Mucosa of rectum (tissue), 2 donors: ENCODE data around the gene AFG1L.
A peak's percentile ranks its signal among the peaks of the same experiment; 100 is the strongest.
"Not testable (repeated sequence)": the region's sequence is repeated elsewhere in the genome, so short reads cannot be mapped to it uniquely, and the experiment has no call there.

Source experiments
- H3K27ac ChIP-seq, 2 donors: one replicate each; pipeline ENCODE4 v1.7.0; 2013; ENCODE audit warnings: inconsistent platforms in 2 of 2, low read depth in 2 of 2, low read length in 2 of 2
- H3K27me3 ChIP-seq, 2 donors: one replicate each; pipeline ENCODE4 v1.7.0; 2013; ENCODE audit warnings: low read length in 2 of 2; ENCODE audit not compliant: control insufficient read depth in 2 of 2, insufficient read depth in 2 of 2
- H3K36me3 ChIP-seq, 2 donors: one replicate each; pipeline ENCODE4 v1.7.0; 2013; ENCODE audit warnings: low read length in 2 of 2; ENCODE audit not compliant: control insufficient read depth in 2 of 2, insufficient read depth in 2 of 2
- H3K4me1 ChIP-seq, 2 donors: one replicate each; pipeline ENCODE4 v1.7.0; 2013; ENCODE audit warnings: low read length in 2 of 2, mild to moderate bottlenecking in 1 of 2; ENCODE audit not compliant: control insufficient read depth in 2 of 2, insufficient read depth in 2 of 2
- H3K4me3 ChIP-seq, 2 donors: one replicate each; pipeline ENCODE4 v1.7.0; 2013; ENCODE audit warnings: low read length in 2 of 2
- H3K9ac ChIP-seq, 2 donors: one replicate each; pipeline ENCODE4 v1.7.0; 2013; ENCODE audit warnings: low read length in 2 of 2, low read depth in 1 of 2, mild to moderate bottlenecking in 1 of 2
- H3K9me3 ChIP-seq, 2 donors: one replicate each; pipeline ENCODE4 v1.7.0; 2013; ENCODE audit warnings: low read length in 2 of 2; ENCODE audit not compliant: control insufficient read depth in 2 of 2
- donor health status: healthy.
- donor health status: Normal muscosa, but diverticular disease.

The AFG1L gene

DNA sequence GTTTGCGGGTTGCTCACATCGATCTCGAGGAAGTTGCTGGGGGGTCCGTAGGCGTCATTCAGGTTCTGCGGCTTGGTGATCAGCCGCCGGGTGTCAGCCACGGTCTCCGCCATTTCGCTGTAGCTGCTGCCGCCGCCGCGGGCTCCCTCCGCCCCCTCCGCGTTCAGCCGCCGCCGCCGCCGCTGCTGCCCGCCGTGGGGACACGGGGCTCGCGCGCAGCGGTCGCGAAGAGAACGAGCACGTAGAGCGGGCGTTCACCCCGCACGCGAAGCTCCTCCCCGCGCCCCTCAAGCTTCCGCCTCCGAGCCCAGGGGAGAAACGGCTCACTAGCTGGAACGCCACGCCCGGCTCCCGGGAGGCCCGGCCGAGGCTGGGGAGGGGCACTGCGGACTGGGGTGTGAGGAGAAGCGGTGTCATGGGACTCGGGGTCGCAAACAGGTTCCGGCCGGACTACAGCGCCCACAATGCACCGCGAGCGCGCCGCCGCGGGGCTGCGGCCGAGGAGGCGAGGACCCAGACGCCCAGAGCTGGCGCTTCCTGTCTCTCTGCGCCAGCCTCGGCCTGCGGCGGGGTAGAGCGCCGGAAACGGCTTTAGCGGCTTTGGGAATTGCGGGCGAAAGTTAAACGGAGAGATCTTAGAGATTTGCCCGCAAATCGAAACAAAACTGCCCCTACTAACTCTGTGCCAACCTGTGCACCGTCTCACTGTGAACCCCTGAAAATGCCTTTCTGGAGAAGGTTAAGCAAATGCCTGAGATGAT is 33.9 kb upstream of the AFG1L start, which contains the start of gene SNX3:
SNX3 (minus strand) TSS at position 232 of the 761 bp plus-strand sequence; CDS start at position 113, 119 bp downstream.
- Histone ChIP-seq H3K4me3 (peak within 1 kb of the TSS; percentile 76 to 100), H3K4me1 (peaks cover 0 to 5% of the 10 kb centered on the region in 2 donors), H3K36me3 (peaks cover 0 to 7% of the 10 kb centered on the region in 2 donors), H3K27me3 (no peaks in the 10 kb centered on the region), H3K9ac (peak within 1 kb of the TSS; percentile 98 to 99), H3K27ac (peak within 1 kb of the TSS; percentile 95), H3K9me3 (no peaks in the 10 kb centered on the region)

DNA sequence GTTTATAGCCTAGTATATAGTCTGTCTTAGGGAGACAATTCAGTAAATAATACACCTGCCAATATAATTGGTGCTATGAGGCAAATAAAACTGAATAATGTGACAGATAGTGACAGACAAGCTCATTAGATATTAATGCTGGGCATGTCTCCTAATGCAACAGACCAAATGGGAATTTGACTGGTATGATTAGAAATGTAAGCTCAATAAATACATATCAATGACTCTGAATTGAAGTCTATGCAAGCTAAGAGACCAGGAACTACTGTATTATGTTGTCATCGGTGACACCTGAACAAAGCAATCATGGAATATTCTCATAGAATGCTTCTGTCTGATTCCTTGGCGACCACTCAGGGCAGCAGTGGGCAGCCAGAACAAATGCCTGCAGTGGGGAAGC is 31.5 kb upstream of the AFG1L start:
- Histone ChIP-seq H3K27ac (no peak overlapping the region), H3K36me3 (no peaks in the 10 kb centered on the region), H3K27me3 (no peaks in the 10 kb centered on the region), H3K4me3 (no peak overlapping the region), H3K9ac (no peak overlapping the region), H3K9me3 (no peaks in the 10 kb centered on the region), H3K4me1 (peaks cover 0 to 5% of the 10 kb centered on the region in 2 donors)

DNA sequence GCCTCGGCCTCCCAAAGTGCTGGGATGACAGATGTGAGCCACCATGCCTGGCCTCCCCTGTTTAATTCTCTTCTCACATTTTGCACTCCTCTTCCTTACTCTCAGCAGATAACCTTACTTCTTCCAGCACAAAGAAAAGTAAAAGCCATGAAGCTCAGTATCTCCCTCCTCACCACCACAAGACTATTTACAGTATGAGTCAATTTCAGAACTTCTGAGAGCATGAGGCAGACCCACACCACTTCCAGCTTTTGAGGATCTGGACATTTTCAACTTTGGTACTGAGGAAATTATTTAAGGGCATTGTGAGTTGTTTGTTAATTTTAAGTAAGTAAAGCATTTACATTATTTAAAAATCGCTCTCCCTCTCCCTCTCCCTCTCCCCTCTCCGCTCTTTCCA is 26.0 kb upstream of the AFG1L start:
- H3K4me3 ChIP-seq, result no peak overlapping the region
- no peak overlapping the region for H3K9ac ChIP-seq
- no peaks in the 10 kb centered on the region for H3K27me3 ChIP-seq
- no peak overlapping the region for H3K27ac ChIP-seq
- no peaks in the 10 kb centered on the region for H3K9me3 ChIP-seq
- H3K36me3 ChIP-seq, result no peaks in the 10 kb centered on the region
- no peaks in the 10 kb centered on the region for H3K4me1 ChIP-seq

DNA sequence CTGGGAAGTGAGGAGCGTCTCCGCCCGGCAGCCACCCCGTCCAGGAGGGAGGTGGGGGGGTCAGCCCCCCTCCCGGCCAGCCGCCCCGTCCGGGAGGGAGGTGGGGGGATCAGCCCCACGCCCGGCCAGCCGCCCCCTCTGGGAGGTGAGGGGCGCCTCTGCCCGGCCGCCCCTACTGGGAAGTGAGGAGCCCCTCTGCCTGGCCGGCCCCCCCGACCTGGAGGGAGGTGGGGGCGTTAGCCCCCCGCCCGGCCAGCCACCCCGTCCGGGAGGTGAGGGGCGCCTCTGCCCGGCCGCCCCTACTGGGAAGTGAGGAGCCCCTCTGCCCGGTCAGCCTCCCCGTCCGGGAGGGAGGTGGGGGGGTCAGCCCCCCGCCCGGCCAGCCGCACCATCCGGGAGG is 24.9 kb upstream of the AFG1L start:
- not testable (repeated sequence) for H3K9me3 ChIP-seq, H3K36me3 ChIP-seq, H3K27me3 ChIP-seq, H3K9ac ChIP-seq, H3K27ac ChIP-seq, H3K4me3 ChIP-seq, H3K4me1 ChIP-seq

DNA sequence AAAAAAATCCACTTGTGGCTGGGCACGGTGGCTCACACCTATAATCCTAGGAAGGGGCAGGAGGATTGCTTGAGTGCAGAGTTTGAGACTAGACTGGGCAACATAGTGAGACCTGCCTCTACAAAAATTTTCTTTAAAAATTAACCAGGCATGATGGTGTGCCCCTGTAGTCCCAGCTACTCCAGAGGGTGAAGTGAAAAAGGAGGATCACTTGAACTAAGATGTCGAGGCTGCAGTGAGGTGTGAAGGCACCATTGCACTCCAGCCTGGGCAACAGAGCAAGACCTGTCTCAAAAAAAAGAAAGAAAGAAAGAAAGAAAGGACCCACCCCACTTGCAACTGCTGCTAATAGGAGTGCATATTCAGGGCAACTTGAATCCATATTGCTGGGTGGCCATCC is 20.3 kb upstream of the AFG1L start:
- H3K4me3 ChIP-seq, result no peak overlapping the region
- H3K36me3 ChIP-seq, result no peaks in the 10 kb centered on the region
- no peaks in the 10 kb centered on the region for H3K4me1 ChIP-seq

DNA sequence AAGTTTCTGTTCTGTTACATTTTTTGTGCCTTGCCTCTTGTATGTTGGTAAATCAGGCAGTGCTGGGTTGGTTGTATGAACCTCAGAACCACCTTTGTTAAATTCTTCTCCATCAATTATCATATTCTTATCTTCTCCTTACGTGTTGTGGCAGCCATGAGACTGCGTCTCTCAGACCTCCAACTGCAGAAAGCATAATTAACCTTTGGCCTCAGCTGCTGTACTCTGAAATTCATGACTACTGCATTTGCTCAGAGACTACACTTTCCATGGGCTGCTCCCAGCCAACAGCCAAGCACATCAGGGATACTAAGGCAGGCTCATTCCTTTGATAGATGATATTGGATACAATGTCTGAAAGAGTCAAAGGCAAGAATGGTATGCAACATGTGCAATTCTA is 18.9 kb upstream of the AFG1L start:
- H3K9me3 ChIP-seq, result no peaks in the 10 kb centered on the region
- H3K27ac ChIP-seq, result no peak overlapping the region
- no peaks in the 10 kb centered on the region for H3K36me3 ChIP-seq
- H3K4me1 ChIP-seq, result no peaks in the 10 kb centered on the region
- peaks cover 0 to 2% of the 10 kb centered on the region in 2 donors for H3K27me3 ChIP-seq
- H3K4me3 ChIP-seq, result no peak overlapping the region
- no peak overlapping the region for H3K9ac ChIP-seq

More for the DNA sequence above, 20.3 kb upstream of the AFG1L start:
- H3K9me3 ChIP-seq, result no peaks in the 10 kb centered on the region
- H3K27me3 ChIP-seq, result peaks cover 0 to 2% of the 10 kb centered on the region in 2 donors
- H3K9ac ChIP-seq, result no peak overlapping the region
- H3K27ac ChIP-seq, result no peak overlapping the region

DNA sequence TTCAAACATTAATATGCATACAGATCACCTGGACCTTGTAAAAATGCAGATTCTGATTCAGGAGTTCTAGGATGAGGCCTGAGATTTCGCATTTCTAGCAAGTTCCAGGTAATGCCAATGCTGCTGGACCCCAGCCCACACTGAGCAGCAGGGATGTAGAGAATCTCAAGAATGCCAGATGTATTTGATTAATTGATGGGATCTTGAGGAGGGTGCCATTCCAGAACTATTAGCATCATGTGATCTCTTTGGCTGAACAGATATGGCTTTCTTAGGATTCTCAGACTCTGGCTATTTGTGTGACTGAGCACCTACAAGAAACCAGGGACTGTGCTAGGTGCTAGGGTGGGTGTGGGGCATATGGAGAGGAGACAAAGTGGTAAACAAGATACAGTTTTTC is 17.6 kb upstream of the AFG1L start:
- Histone ChIP-seq H3K27ac (no peak overlapping the region), H3K9me3 (no peaks in the 10 kb centered on the region), H3K4me1 (no peaks in the 10 kb centered on the region), H3K27me3 (peaks cover 0 to 2% of the 10 kb centered on the region in 2 donors), H3K9ac (no peak overlapping the region), H3K36me3 (no peaks in the 10 kb centered on the region), H3K4me3 (no peak overlapping the region)

DNA sequence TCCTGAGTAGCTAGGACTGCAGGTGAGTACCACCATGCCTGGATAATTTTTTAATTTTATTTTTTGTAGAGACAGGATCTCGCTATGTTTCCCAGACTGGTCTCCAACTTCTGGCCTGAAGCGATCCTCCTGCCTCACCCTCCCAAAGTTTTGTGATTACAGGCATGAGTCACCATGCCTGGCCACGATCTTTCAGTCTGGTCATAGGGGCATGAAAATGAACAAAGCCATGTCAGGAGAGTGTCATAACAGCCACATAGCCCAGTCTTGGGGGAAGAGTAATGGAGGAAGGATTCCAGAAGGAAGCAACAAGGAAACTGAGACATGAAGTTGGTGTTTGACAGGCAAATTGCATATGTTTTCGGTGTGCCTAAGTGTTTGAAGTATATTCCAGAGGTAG is 17.0 kb upstream of the AFG1L start:
- H3K9ac ChIP-seq, result no peak overlapping the region

DNA sequence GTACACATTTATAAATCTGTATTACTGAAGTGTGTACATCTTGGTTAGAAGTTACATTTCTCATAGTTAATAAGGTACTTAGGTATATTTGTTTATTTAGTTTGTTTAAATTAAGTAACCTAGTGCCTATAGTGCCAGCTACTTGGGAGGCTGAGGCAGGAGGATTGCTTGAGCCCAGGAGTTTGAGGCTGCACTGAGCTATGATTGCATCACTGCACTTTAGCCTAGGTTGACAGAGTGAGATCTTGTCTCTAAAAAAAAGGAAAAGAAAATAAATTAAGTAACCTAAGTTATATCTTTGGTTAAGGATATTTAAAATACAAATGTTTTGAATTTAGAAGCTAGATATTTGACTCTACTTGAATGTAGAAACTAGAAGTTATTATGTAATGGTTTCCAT is 9.5 kb upstream of the AFG1L start:
- no peak overlapping the region for H3K4me3 ChIP-seq
- no peak overlapping the region for H3K27ac ChIP-seq
- no peaks in the 10 kb centered on the region for H3K9me3 ChIP-seq
- no peaks in the 10 kb centered on the region for H3K27me3 ChIP-seq
- H3K36me3 ChIP-seq, result no peaks in the 10 kb centered on the region
- H3K9ac ChIP-seq, result no peak overlapping the region
- H3K4me1 ChIP-seq, result no peaks in the 10 kb centered on the region

More for the DNA sequence above, 17.0 kb upstream of the AFG1L start:
- Histone ChIP-seq H3K9me3 (no peaks in the 10 kb centered on the region), H3K36me3 (no peaks in the 10 kb centered on the region), H3K27ac (no peak overlapping the region), H3K27me3 (peaks cover 0 to 2% of the 10 kb centered on the region in 2 donors), H3K4me1 (no peaks in the 10 kb centered on the region), H3K4me3 (no peak overlapping the region)

DNA sequence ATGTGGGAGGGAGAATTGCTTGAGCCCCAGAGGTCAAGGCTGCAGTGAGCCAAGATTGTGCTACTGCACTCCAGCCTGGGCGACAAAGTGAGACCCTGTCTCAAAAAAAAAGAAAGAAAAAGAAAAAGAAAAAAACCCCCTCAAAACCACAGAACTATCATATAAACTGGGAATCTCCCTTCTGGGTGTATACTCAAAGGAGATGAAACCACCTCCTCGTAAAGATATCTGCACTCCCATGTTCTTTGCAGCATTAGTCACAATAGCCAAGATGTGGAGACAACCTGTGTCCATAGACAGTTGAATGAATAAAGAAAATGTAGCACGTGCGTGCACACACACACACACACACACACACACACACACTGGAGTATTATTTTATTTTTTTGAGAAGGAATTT is 8.5 kb upstream of the AFG1L start:
- Histone ChIP-seq H3K9me3 (no peaks in the 10 kb centered on the region), H3K27me3 (no peaks in the 10 kb centered on the region), H3K9ac (no peak overlapping the region), H3K4me1 (no peaks in the 10 kb centered on the region), H3K36me3 (no peaks in the 10 kb centered on the region), H3K4me3 (no peak overlapping the region), H3K27ac (no peak overlapping the region)
